ENCODE results near the gene BTBD2. TPM values are rescaled to one million over a fixed set of nuclear protein-coding genes. Genes with fewer than 3 reads are reported as not detected.
A peak's percentile ranks its signal among the peaks of the same experiment; 100 is the strongest.

BTBD2 gene
- total RNA-seq (2022) (47.0 and 52.2 TPM in 2 replicates), Bru-seq, nascent RNA (percentile 52 among the genes with signal in this experiment), BruChase-seq, experiment 1, labeled RNA remaining after a 2-hour chase (percentile 50 among the genes with signal in this experiment), BruChase-seq, experiment 2, labeled RNA remaining after a 6-hour chase (percentile 59 among the genes with signal in this experiment)
- long read RNA-seq, transcript BTBD2-201 (9 exons, 2,649 nt) = major isoform, 75 of 99 reads
- long read RNA-seq, partial matches to known transcripts = 5 of 99 reads
- long read RNA-seq, other reads (novel, unspliced or antisense) = 19 of 99 reads

DNA sequence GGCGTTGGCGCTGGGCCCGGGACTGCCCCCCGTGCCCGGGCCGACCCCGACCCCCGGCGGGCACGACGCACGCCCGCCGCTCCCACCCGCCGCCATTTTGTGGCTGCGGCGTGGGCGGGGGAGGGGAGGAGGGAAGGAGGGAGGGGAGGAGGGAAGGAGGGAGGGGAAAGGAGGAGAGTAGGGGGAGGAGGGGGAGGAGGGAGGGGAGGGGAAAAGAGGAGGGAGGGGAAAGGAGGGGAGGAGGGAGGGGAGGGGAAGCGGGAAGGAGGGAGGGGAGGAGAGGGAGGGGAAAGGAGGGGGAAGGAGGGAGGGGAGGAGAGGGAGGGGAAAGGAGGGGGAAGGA is at the start of gene BTBD2:
Gene BTBD2 (minus strand): TSS at position 107 of the 343 bp plus-strand sequence. CDS start 11 bp downstream, at position 96.
- H3K27me3 Mint-ChIP-seq (ENCODE audit: insufficient read depth, unreplicated experiment) = no peaks in the 10 kb centered on the region
- H3K4me3 ChIP-seq (ENCODE audit: low read depth, low read length) = peak within 1 kb of the TSS; percentile 83
- CTCF ChIA-PET = no interaction called here
- no TSS peak for BruUV-seq (replicated peaks)
- H3K4me1 ChIP-seq = no peaks in the 10 kb centered on the region
- POLR2A ChIA-PET = no interaction called here
- TF ChIP-seq, protein P1, sequence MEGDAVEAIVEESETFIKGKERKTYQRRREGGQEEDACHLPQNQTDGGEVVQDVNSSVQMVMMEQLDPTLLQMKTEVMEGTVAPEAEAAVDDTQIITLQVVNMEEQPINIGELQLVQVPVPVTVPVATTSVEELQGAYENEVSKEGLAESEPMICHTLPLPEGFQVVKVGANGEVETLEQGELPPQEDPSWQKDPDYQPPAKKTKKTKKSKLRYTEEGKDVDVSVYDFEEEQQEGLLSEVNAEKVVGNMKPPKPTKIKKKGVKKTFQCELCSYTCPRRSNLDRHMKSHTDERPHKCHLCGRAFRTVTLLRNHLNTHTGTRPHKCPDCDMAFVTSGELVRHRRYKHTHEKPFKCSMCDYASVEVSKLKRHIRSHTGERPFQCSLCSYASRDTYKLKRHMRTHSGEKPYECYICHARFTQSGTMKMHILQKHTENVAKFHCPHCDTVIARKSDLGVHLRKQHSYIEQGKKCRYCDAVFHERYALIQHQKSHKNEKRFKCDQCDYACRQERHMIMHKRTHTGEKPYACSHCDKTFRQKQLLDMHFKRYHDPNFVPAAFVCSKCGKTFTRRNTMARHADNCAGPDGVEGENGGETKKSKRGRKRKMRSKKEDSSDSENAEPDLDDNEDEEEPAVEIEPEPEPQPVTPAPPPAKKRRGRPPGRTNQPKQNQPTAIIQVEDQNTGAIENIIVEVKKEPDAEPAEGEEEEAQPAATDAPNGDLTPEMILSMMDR (IDR thresholded peaks at IDR 0.05; ENCODE audit: insufficient read depth in 1 of 2, low read depth in 1 of 2, low read length in 1 of 2, severe bottlenecking in 1 of 2, unreplicated experiment in 1 of 2) = no peak
- peak within 1 kb of the TSS; percentile 66 for H3K4me3 Mint-ChIP-seq (ENCODE audit: unreplicated experiment)
- no peaks in the 10 kb centered on the region for H3K9me3 Mint-ChIP-seq (ENCODE audit: unreplicated experiment)
- no peak within 1 kb of the TSS for H3K27ac Mint-ChIP-seq (ENCODE audit: unreplicated experiment)
- DNase-seq = peak in 1 of 2 experiments; percentile 54
- no peaks in the 10 kb centered on the region for H3K27me3 ChIP-seq (replicated peaks; ENCODE audit: control insufficient read depth, insufficient read depth, low read length)
- H3K36me3 ChIP-seq (ENCODE audit: control insufficient read depth, insufficient read depth, low read length) = no peaks in the 10 kb centered on the region
- H3K4me1 Mint-ChIP-seq (ENCODE audit: low read depth, unreplicated experiment) = no peaks in the 10 kb centered on the region
- intact Hi-C loops (cut with micrococcal nuclease; ENCODE audit: unreplicated experiment) = no loop called here
- H3K36me3 Mint-ChIP-seq (ENCODE audit: insufficient read depth, unreplicated experiment) = peaks cover 21% of the 10 kb centered on the region
- no peaks in the 10 kb centered on the region for H3K9me3 ChIP-seq

DNA sequence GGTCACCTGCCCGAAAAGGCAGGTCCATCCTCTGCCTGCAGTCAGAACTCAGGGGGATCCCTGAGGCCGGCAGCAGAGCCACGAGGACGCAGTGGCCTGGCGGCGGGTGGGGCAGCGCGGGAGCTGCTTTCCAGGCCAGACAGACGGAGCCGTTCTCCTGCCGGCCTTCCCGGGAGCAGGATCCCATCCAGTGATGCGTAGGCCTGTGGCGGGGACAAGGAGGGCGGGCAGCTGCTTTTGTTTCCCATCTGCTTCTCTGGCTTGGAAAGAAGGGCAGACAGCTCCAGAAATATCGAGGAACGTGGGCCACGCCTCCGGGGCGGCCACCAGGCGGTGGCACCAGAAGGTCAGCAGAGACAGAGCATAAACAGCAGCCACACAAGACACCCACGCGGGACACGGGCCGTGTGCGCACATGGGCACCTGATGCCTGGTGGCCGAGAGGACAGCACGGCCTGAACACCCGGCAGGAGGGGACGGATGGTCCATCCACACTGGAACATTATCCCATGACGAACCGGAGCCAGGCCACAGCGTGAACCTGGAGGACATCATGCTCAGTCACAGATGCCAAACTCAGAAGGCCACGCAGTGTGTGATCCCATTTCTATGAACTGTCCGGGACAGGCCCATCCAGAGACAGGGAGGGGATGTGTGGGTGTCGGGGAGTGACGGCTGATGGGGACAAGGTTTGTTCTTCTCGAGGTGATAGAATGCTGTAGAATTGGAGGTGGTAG is 49.4 kb upstream of the BTBD2 start:
- H3K27me3 Mint-ChIP-seq (ENCODE audit: insufficient read depth, unreplicated experiment) = no peaks in the 10 kb centered on the region
- no peaks in the 10 kb centered on the region for H3K27me3 ChIP-seq (replicated peaks; ENCODE audit: control insufficient read depth, insufficient read depth, low read length)
- no peak overlapping the region for H3K4me3 ChIP-seq (ENCODE audit: low read depth, low read length)
- POLR2A ChIA-PET = no interaction called here
- no TSS peak for BruUV-seq (replicated peaks)
- H3K36me3 Mint-ChIP-seq (ENCODE audit: insufficient read depth, unreplicated experiment) = peaks cover 18% of the 10 kb centered on the region
- H3K4me3 Mint-ChIP-seq (ENCODE audit: unreplicated experiment) = no peak overlapping the region
- no peak for DNase-seq
- H3K4me1 ChIP-seq = peaks cover 17% of the 10 kb centered on the region
- CTCF ChIA-PET = no interaction called here
- no peaks in the 10 kb centered on the region for H3K9me3 Mint-ChIP-seq (ENCODE audit: unreplicated experiment)
- H3K36me3 ChIP-seq (ENCODE audit: control insufficient read depth, insufficient read depth, low read length) = no peaks in the 10 kb centered on the region
- no peaks in the 10 kb centered on the region for H3K9me3 ChIP-seq
- intact Hi-C loops (cut with micrococcal nuclease; ENCODE audit: unreplicated experiment) = loop anchor here (5.0 kb wide), 1 partner anchor 32 kb away; the partner anchor contains the start of genes IZUMO4 and MOB3A
- TF ChIP-seq, protein P1 (IDR thresholded peaks at IDR 0.05; ENCODE audit: insufficient read depth in 1 of 2, low read depth in 1 of 2, low read length in 1 of 2, severe bottlenecking in 1 of 2, unreplicated experiment in 1 of 2) = no peak
- H3K4me1 Mint-ChIP-seq (ENCODE audit: low read depth, unreplicated experiment) = no peaks in the 10 kb centered on the region
- H3K27ac Mint-ChIP-seq (ENCODE audit: unreplicated experiment) = no peak overlapping the region

DNA sequence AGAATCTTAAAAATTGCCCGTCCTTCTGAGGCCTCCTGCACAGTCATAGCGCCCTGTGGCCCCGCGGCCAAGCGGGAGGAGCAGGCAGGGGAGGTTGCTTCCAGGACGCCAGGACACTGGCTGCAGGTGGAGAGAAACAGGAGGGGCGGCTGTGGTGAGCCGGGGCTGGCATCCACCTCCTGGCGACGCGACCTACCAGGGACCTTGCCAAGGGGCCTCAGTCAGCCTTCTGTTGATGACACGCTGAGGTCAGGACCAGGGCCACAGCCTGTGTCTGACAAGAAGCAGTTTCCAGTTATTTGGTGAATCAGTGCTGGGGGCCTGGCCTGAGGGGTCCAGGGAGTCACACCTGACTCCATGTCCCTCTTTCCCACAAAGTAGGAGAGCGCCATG is 48.9 kb upstream of the BTBD2 start:
- DNase-seq = no peak
- H3K27me3 Mint-ChIP-seq (ENCODE audit: insufficient read depth, unreplicated experiment) = no peaks in the 10 kb centered on the region
- no peaks in the 10 kb centered on the region for H3K4me1 Mint-ChIP-seq (ENCODE audit: low read depth, unreplicated experiment)
- BruUV-seq (replicated peaks) = no TSS peak
- H3K9me3 Mint-ChIP-seq (ENCODE audit: unreplicated experiment) = no peaks in the 10 kb centered on the region
- TF ChIP-seq, protein P1 (IDR thresholded peaks at IDR 0.05; ENCODE audit: insufficient read depth in 1 of 2, low read depth in 1 of 2, low read length in 1 of 2, severe bottlenecking in 1 of 2, unreplicated experiment in 1 of 2) = no peak
- H3K9me3 ChIP-seq = no peaks in the 10 kb centered on the region
- H3K27ac Mint-ChIP-seq (ENCODE audit: unreplicated experiment) = no peak overlapping the region
- H3K4me3 Mint-ChIP-seq (ENCODE audit: unreplicated experiment) = no peak overlapping the region
- H3K4me1 ChIP-seq = peaks cover 22% of the 10 kb centered on the region
- CTCF ChIA-PET = no interaction called here
- intact Hi-C loops (cut with micrococcal nuclease; ENCODE audit: unreplicated experiment) = loop anchor here (5.0 kb wide), 1 partner anchor 33 kb away; the partner anchor contains the start of genes IZUMO4 and MOB3A
- H3K36me3 ChIP-seq (ENCODE audit: control insufficient read depth, insufficient read depth, low read length) = no peaks in the 10 kb centered on the region
- POLR2A ChIA-PET = no interaction called here
- no peaks in the 10 kb centered on the region for H3K27me3 ChIP-seq (replicated peaks; ENCODE audit: control insufficient read depth, insufficient read depth, low read length)
- H3K4me3 ChIP-seq (ENCODE audit: low read depth, low read length) = no peak overlapping the region
- H3K36me3 Mint-ChIP-seq (ENCODE audit: insufficient read depth, unreplicated experiment) = peaks cover 18% of the 10 kb centered on the region

Data from Caco-2 (cell line).